Measurements from ENCODE around the gene PCMT1.

GRCh38 chr6:149766156-149766769 lies 16.7 kb downstream of the PCMT1 start:
- TF ChIP-seq CHD2 (IDR thresholded peaks at IDR 0.05; ENCODE audit: low read length) (no peak), CREB1 (IDR thresholded peaks at IDR 0.05) (no peak), ZNF274 (IDR thresholded peaks at IDR 0.05; ENCODE audit: borderline replicate concordance, extremely low read depth, low read length) (no peak), POLR2A (IDR thresholded peaks at IDR 0.05; ENCODE audit: control extremely low read depth in 1 of 2, low read depth in 2 of 2, low read length in 2 of 2) (no peak), TCF12 (IDR thresholded peaks at IDR 0.05; ENCODE audit: low read depth, low read length) (no peak), RFX5 (IDR thresholded peaks at IDR 0.05; ENCODE audit: borderline replicate concordance, low read depth, low read length) (no peak), EP300 (IDR thresholded peaks at IDR 0.05; ENCODE audit: borderline replicate concordance in 1 of 2, low read depth in 2 of 2, low read length in 2 of 2) (no peak), CTCF (IDR thresholded peaks at IDR 0.05; ENCODE audit: control extremely low read depth in 1 of 3, insufficient read depth in 1 of 3, low read depth in 1 of 3, low read length in 3 of 3) (no peak), FOSL1 (IDR thresholded peaks at IDR 0.05; ENCODE audit: insufficient read depth, low read depth, low read length) (no peak)

Data from H1 (cell line).